MCF 10A (cell line): ENCODE measurements around the gene FCGBP. TPM values are rescaled to one million over a fixed set of nuclear protein-coding genes. Genes with fewer than 3 reads are reported as not detected.
"Not testable (repeated sequence)": the region's sequence is repeated elsewhere in the genome, so short reads cannot be mapped to it uniquely, and the experiment has no call there.

ENCODE experiments used
- BruUV-seq: library from RNA; stranded (reverse); fragments of 400-500 nt; replicated peaks from 2 replicates; lab custom pipeline; 2021; lab: Mats Ljungman, UMichigan
- CTCF ChIA-PET: fragments of 300-600 bp; sonication (Branson Sonifier 250); formaldehyde crosslinking; extraction: SDS; loops from one replicate; lab custom pipeline; 2021; ENCODE audit warnings: antibody characterized with exemption, inconsistent platforms; lab: Yijun Ruan, JAX
- POLR2A ChIA-PET: fragments of 300-600, 350-650 bp; sonication (Branson Sonifier 250); formaldehyde crosslinking; extraction: SDS; loops from one replicate; lab custom pipeline; 2020; ENCODE audit warnings: antibody characterized with exemption, inconsistent platforms; lab: Yijun Ruan, JAX
- DNase-seq: peaks from one replicate; pipeline ENCODE4 v3.0.0-alpha.2; 2018; ENCODE audit not compliant: unreplicated experiment
- H3K27ac Mint-ChIP-seq: one replicate; pipeline ENCODE4 v1.8.0; 2022; ENCODE audit warnings: mild to moderate bottlenecking, low read depth, mixed read lengths; ENCODE audit not compliant: unreplicated experiment
- H3K27me3 Mint-ChIP-seq: one replicate; pipeline ENCODE4 v1.8.0; 2022; ENCODE audit warnings: mixed read lengths; ENCODE audit not compliant: insufficient read depth, unreplicated experiment
- H3K36me3 Mint-ChIP-seq: one replicate; pipeline ENCODE4 v1.8.0; 2022; ENCODE audit warnings: mild to moderate bottlenecking, moderate library complexity, mixed read lengths; ENCODE audit not compliant: insufficient read depth, unreplicated experiment
- H3K4me1 Mint-ChIP-seq: one replicate; pipeline ENCODE4 v1.8.0; 2022; ENCODE audit warnings: mixed read lengths; ENCODE audit not compliant: insufficient read depth, unreplicated experiment
- H3K4me3 Mint-ChIP-seq: one replicate; pipeline ENCODE4 v1.8.0; 2022; ENCODE audit warnings: mild to moderate bottlenecking, moderate library complexity, mixed read lengths; ENCODE audit not compliant: unreplicated experiment
- H3K9me3 Mint-ChIP-seq: one replicate; pipeline ENCODE4 v1.8.0; 2022; ENCODE audit warnings: mixed read lengths; ENCODE audit not compliant: unreplicated experiment
- intact Hi-C: fragments of 100-400 bp; cut with micrococcal nuclease; formaldehyde crosslinking; loops from 2 replicates; pipeline ENCODE4 v1.14.1; 2022
- total RNA-seq: library from RNA; stranded (reverse); gene quantifications from 2 replicates; pipeline ENCODE4 v1.2.3, GENCODE V29; 2022

Gene FCGBP
- total RNA-seq, 1 experiment from 2014 or later = 0.96 TPM

- H3K36me3 Mint-ChIP-seq, H3K9me3 Mint-ChIP-seq, CTCF ChIA-PET, H3K4me1 Mint-ChIP-seq, BruUV-seq, intact Hi-C loops, H3K27me3 Mint-ChIP-seq, POLR2A ChIA-PET, H3K27ac Mint-ChIP-seq, H3K4me3 Mint-ChIP-seq: not testable (repeated sequence)
- peak; percentile 37 for DNase-seq
Observed at GRCh38 chr19:39897511-39898245, 36.8 kb downstream of the FCGBP start.

GRCh38 chr19:39895096-39895495, 39.3 kb downstream of the FCGBP start:
- DNase-seq, H3K4me3 Mint-ChIP-seq, H3K9me3 Mint-ChIP-seq, H3K4me1 Mint-ChIP-seq, H3K27ac Mint-ChIP-seq, POLR2A ChIA-PET, H3K27me3 Mint-ChIP-seq, H3K36me3 Mint-ChIP-seq, CTCF ChIA-PET, BruUV-seq, intact Hi-C loops: not testable (repeated sequence)

- H3K27ac Mint-ChIP-seq, BruUV-seq, H3K36me3 Mint-ChIP-seq, POLR2A ChIA-PET, CTCF ChIA-PET, H3K27me3 Mint-ChIP-seq, H3K9me3 Mint-ChIP-seq, H3K4me3 Mint-ChIP-seq, intact Hi-C loops, DNase-seq, H3K4me1 Mint-ChIP-seq: not testable (repeated sequence)
Observed at GRCh38 chr19:39894236-39894606, 40.2 kb downstream of the FCGBP start.

GRCh38 chr19:39893366-39894235, 40.8 kb downstream of the FCGBP start:
- POLR2A ChIA-PET, H3K27me3 Mint-ChIP-seq, BruUV-seq, CTCF ChIA-PET, H3K36me3 Mint-ChIP-seq, H3K9me3 Mint-ChIP-seq, H3K4me1 Mint-ChIP-seq, intact Hi-C loops, H3K27ac Mint-ChIP-seq, DNase-seq, H3K4me3 Mint-ChIP-seq: not testable (repeated sequence)

GRCh38 chr19:39892506-39892902, 41.9 kb downstream of the FCGBP start:
- H3K4me1 Mint-ChIP-seq, H3K27ac Mint-ChIP-seq, H3K4me3 Mint-ChIP-seq, H3K36me3 Mint-ChIP-seq, H3K27me3 Mint-ChIP-seq, DNase-seq, H3K9me3 Mint-ChIP-seq, POLR2A ChIA-PET, BruUV-seq, intact Hi-C loops: not testable (repeated sequence)
- CTCF ChIA-PET = interaction anchor here (0.8 kb wide), 1 partner anchor 134 kb away, joined by 3 read pairs; no protein-coding TSS in a partner anchor

GRCh38 chr19:39891660-39892505, 42.6 kb downstream of the FCGBP start:
- H3K4me3 Mint-ChIP-seq, H3K27me3 Mint-ChIP-seq, DNase-seq, intact Hi-C loops, H3K9me3 Mint-ChIP-seq, POLR2A ChIA-PET, H3K4me1 Mint-ChIP-seq, H3K36me3 Mint-ChIP-seq, BruUV-seq, H3K27ac Mint-ChIP-seq: not testable (repeated sequence)
- CTCF ChIA-PET = interaction anchor here (0.8 kb wide), 1 partner anchor 133 kb away, joined by 3 read pairs; no protein-coding TSS in a partner anchor
